Muscle of leg (tissue), 11 donors: Measurements from ENCODE around the gene IFT81. TPM values are rescaled to one million over a fixed set of nuclear protein-coding genes. Genes with fewer than 3 reads are reported as not detected.
"Not testable (repeated sequence)": the region's sequence is repeated elsewhere in the genome, so short reads cannot be mapped to it uniquely, and the experiment has no call there.

Experiments
- DNase-seq: peaks from one replicate; pipeline ENCODE4 v3.0.0; 2013
- H3K27ac ChIP-seq: one replicate; pipeline ENCODE4 v1.5.1; 2013; ENCODE audit warnings: mild to moderate bottlenecking, low read length, control low read depth
- H3K27me3 ChIP-seq: one replicate; pipeline ENCODE4 v1.6.1; 2013; ENCODE audit warnings: low read length; ENCODE audit not compliant: control insufficient read depth, insufficient read depth
- H3K36me3 ChIP-seq: one replicate; pipeline ENCODE4 v1.6.1; 2013; ENCODE audit warnings: low read length; ENCODE audit not compliant: control insufficient read depth, insufficient read depth
- H3K4me1 ChIP-seq: one replicate; pipeline ENCODE4 v1.6.1; 2013; ENCODE audit warnings: low read length; ENCODE audit not compliant: control insufficient read depth, insufficient read depth
- H3K4me3 ChIP-seq: one replicate; pipeline ENCODE4 v1.5.1; 2013; ENCODE audit warnings: low read length, control low read depth
- H3K9me3 ChIP-seq: replicated peaks from 2 replicates; pipeline ENCODE4 v1.6.1; 2013; ENCODE audit warnings: low read depth, low read length; ENCODE audit not compliant: control insufficient read depth
- WGBS: methylation state at CpG from one replicate; pipeline ENCODE4 v1.1.5; 2013; ENCODE audit warnings: missing lambda C conversion rate; ENCODE audit not compliant: insufficient coverage; 5-methylcytosine and 5-hydroxymethylcytosine counted together
- polyA plus RNA-seq, 8 donors: library from polyadenylated mRNA; unstranded; fragments of 120-200 nt; gene quantifications; one replicate each; pipeline versions ENCODE4 v1.2.1 to v1.2.3, GENCODE V29; 2013; ENCODE audit warnings: inconsistent platforms in 1 of 8, low replicate concordance in 1 of 8; ENCODE audit not compliant: insufficient read length in 8 of 8, insufficient read depth in 1 of 8
- total RNA-seq: library from RNA; stranded (reverse); fragments of 120-200 nt; gene quantifications from one replicate; pipeline ENCODE4 v1.2.4, GENCODE V29; 2013

The IFT81 gene
- total and polyA plus RNA-seq, 9 donors = 14.0 to 19.9 (median 17.7) TPM

GRCh38 chr12:110108309-110109036 is 15.7 kb upstream of the IFT81 start:
- H3K4me1 ChIP-seq = peaks cover 29% of the 10 kb centered on the region
- DNase-seq = no peak
- peaks cover 3% of the 10 kb centered on the region for H3K9me3 ChIP-seq
- no peak overlapping the region for H3K4me3 ChIP-seq
- no peaks in the 10 kb centered on the region for H3K36me3 ChIP-seq
- H3K27me3 ChIP-seq = no peaks in the 10 kb centered on the region
- no CpG with 5 or more reads among the region's 8 CpGs for WGBS
- peak overlapping the region; percentile 81 for H3K27ac ChIP-seq

GRCh38 chr12:110109037-110109836 is 14.9 kb upstream of the IFT81 start:
- H3K36me3 ChIP-seq = no peaks in the 10 kb centered on the region
- peaks cover 3% of the 10 kb centered on the region for H3K9me3 ChIP-seq
- H3K27me3 ChIP-seq = no peaks in the 10 kb centered on the region
- 12% methylated on average over 6 of the region's 13 CpGs for WGBS
- H3K4me1 ChIP-seq = peaks cover 26% of the 10 kb centered on the region
- H3K4me3 ChIP-seq = no peak overlapping the region
- peak; percentile 96 for DNase-seq
- peak overlapping the region; percentile 81 for H3K27ac ChIP-seq

DNA sequence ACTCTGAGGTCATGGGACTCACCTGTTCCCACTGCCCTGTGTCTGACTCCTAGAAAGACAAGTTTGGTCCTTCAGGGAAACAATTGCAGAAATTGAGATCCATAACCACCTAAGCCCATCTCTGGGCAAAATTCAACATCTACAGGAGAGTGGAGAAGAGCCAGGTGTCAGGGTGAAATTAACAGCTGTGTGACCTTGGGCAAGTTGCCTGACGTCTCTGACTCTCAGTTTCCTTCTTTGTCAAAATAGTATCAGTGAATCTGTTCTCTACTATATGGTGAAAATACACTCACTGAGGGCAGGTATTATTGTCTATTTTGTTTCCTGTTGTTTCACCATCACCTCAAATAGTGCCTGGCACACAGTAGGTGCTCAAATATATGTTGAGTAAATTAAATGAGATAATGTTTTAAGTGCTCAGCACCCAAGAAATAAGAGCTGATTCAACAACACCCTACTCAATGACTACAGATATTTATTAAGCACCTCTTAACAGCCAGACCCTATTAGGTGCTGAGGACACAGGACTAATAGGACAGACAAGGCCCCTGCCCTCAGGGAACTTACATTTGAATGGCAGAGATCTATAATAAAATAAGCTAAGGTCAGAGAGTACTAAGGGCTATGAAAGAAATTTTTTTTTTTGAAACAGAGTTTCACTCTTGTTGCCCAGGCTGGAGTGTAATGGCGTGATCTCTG is 14.2 kb upstream of the IFT81 start:
- no peaks in the 10 kb centered on the region for H3K36me3 ChIP-seq
- DNase-seq = no peak
- peaks cover 3% of the 10 kb centered on the region for H3K9me3 ChIP-seq
- no CpG with 5 or more reads among the region's 2 CpGs for WGBS
- peaks cover 28% of the 10 kb centered on the region for H3K4me1 ChIP-seq
- H3K27ac ChIP-seq = peak overlapping the region; percentile 81
- no peak overlapping the region for H3K4me3 ChIP-seq
- H3K27me3 ChIP-seq = no peaks in the 10 kb centered on the region

DNA sequence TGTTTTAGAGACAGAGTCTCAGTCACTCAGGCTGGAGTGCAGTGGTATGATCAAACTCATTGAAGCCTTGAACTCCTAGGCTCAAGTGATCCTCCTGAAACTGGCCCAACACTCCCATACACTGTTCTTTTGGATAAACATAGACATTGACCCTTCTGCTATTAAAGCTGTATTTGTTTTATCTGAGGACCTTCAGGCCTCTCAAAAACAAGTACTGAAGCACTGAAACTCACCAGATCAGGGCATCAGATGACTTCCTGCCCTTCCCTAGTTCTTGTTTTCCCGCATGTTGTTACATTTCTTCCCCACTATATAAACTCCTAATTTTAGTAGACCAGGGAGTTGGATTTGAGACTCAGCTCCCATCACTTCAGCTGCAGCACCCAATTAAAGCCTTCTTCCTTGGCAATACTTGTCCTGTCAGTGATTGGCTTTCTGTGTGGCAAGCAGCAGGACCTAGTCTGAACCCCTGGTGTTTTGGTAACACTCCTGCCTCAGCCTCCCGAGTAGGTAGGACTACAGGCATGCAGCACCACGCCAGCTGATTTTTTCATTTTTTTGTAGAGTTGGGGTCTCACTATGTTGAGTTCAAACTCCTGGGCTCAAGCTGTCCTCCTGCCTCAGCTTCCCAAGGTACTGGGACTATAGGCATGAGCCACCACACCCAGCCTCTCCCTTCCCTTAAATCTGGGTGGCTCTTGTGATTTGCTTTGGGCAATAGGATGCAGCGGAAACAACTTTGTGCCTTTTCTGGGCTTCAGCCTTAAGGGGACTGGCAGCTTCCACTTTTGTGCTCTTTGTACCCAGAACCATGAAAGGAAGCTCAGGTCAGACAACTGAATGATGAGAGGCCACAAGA is 12.5 kb upstream of the IFT81 start:
- WGBS = 58% methylated on average over 2 of the region's 4 CpGs
- H3K27ac ChIP-seq = no peak overlapping the region
- DNase-seq = no peak
- H3K4me1 ChIP-seq = peaks cover 28% of the 10 kb centered on the region
- no peak overlapping the region for H3K4me3 ChIP-seq
- H3K27me3 ChIP-seq = no peaks in the 10 kb centered on the region
- no peaks in the 10 kb centered on the region for H3K36me3 ChIP-seq
- peaks cover 3% of the 10 kb centered on the region for H3K9me3 ChIP-seq

- H3K27ac ChIP-seq = no peak overlapping the region
- WGBS = 95% methylated on average over 3 of the region's 6 CpGs
- DNase-seq = no peak
Measured at GRCh38 chr12:110112335-110112660, 11.9 kb upstream of the IFT81 start.

GRCh38 chr12:110114528-110114937 is 9.6 kb upstream of the IFT81 start:
- peak overlapping the region; percentile 29 for H3K27ac ChIP-seq
- peak; percentile 53 for DNase-seq

More at GRCh38 chr12:110112335-110112660, 11.9 kb upstream of the IFT81 start:
- Histone ChIP-seq H3K9me3 (peaks cover 3% of the 10 kb centered on the region), H3K4me1 (peaks cover 28% of the 10 kb centered on the region), H3K4me3 (no peak overlapping the region), H3K27me3 (no peaks in the 10 kb centered on the region), H3K36me3 (no peaks in the 10 kb centered on the region)

DNA sequence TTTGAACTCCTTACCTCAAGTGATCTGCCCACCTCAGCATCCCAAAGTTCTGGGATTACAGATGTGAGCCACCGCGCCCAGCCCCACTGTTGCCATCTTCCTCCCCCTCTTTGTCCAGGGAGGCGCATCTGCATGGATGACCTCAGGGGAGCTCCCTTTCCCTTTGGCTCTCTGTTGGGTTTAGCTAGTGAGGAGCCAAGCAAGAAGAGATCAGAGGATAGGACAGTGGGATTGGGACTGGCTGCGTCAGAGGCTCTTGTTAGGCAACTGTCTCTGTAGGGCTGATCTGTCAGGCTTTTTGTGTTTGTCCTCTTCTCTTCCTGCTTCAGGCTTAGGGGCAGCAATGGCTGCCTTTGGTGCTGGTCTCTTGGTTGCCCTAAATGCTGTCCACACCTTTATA is 8.5 kb upstream of the IFT81 start:
- WGBS = 100% methylated on average over 1 of the region's 4 CpGs
- Histone ChIP-seq H3K4me1 (peaks cover 6% of the 10 kb centered on the region), H3K36me3 (no peaks in the 10 kb centered on the region), H3K9me3 (peaks cover 3% of the 10 kb centered on the region), H3K27ac (no peak overlapping the region), H3K27me3 (no peaks in the 10 kb centered on the region), H3K4me3 (no peak overlapping the region)
- no peak for DNase-seq

More at GRCh38 chr12:110114528-110114937, 9.6 kb upstream of the IFT81 start:
- WGBS = 40% methylated on average over 1 of the region's 4 CpGs
- Histone ChIP-seq H3K36me3 (no peaks in the 10 kb centered on the region), H3K4me3 (no peak overlapping the region), H3K4me1 (peaks cover 10% of the 10 kb centered on the region), H3K27me3 (no peaks in the 10 kb centered on the region), H3K9me3 (peaks cover 3% of the 10 kb centered on the region)

GRCh38 chr12:110116623-110117022 is 7.5 kb upstream of the IFT81 start:
- Histone ChIP-seq H3K4me1 (peaks cover 6% of the 10 kb centered on the region), H3K27me3 (no peaks in the 10 kb centered on the region), H3K27ac (no peak overlapping the region), H3K36me3 (no peaks in the 10 kb centered on the region), H3K9me3 (peaks cover 3% of the 10 kb centered on the region), H3K4me3 (no peak overlapping the region)
- no peak for DNase-seq
- WGBS = 90% methylated on average over 3 of the region's 7 CpGs

- WGBS = no CpG with 5 or more reads among the region's 8 CpGs
- not testable (repeated sequence) for DNase-seq
Measured at GRCh38 chr12:110117210-110117609, 6.9 kb upstream of the IFT81 start.

More at GRCh38 chr12:110117210-110117609, 6.9 kb upstream of the IFT81 start:
- not testable (repeated sequence) for H3K36me3 ChIP-seq, H3K4me3 ChIP-seq, H3K9me3 ChIP-seq, H3K27me3 ChIP-seq, H3K4me1 ChIP-seq
- peak overlapping the region; percentile 66 for H3K27ac ChIP-seq
